Endothelial cell of umbilical vein (primary cell): Measurements from ENCODE around the gene GALNT2. TPM values are rescaled to one million over a fixed set of nuclear protein-coding genes. Genes with fewer than 3 reads are reported as not detected.

ENCODE experiments used
- BruUV-seq: library from RNA; stranded (reverse); fragments of 400-500 nt; replicated peaks from 2 replicates; lab custom pipeline; 2021; lab: Mats Ljungman, UMichigan
- CTCF ChIA-PET: fragments of 300-600, 350-600 bp; sonication (Branson Sonifier 250); formaldehyde crosslinking; loops from one replicate; lab custom pipeline; 2021; ENCODE audit warnings: antibody characterized with exemption, inconsistent platforms; lab: Charles Lee
- POLR2A ChIA-PET: fragments of 300-600, 350-600 bp; sonication (Branson Sonifier 250); formaldehyde crosslinking; loops from one replicate; lab custom pipeline; 2021; ENCODE audit warnings: antibody characterized with exemption, inconsistent platforms; lab: Charles Lee
- DNase-seq: peaks from one replicate; pipeline ENCODE4 v3.0.0-alpha.2; 2011; ENCODE audit warnings: low read depth, low spot score
- FAIRE-seq: peaks from 2 replicates; lab custom pipeline; 2011; peaks lifted over from hg19 to GRCh38; lab: Jason Lieb, UNC
- H2AFZ ChIP-seq: 2 replicates; pipeline ENCODE4 v1.6.0; 2012; ENCODE audit warnings: low read depth, low read length, control low read depth, inconsistent platforms
- H3K27ac ChIP-seq: 2 replicates; pipeline ENCODE4 v1.5.1; 2011; ENCODE audit warnings: low read depth, mild to moderate bottlenecking, control low read depth, low read length, moderate library complexity; ENCODE audit not compliant: insufficient read depth
- H3K27me3 ChIP-seq, 2 experiments: 2 replicates each; pipeline versions ENCODE4 v1.6.0 to v1.6.1; 2011; ENCODE audit warnings: low read length in 2 of 2, mixed read lengths in 1 of 2; ENCODE audit not compliant: control insufficient read depth in 2 of 2, insufficient read depth in 2 of 2
- H3K36me3 ChIP-seq, 2 experiments: 2 replicates in 1 of 2; 3 replicates in 1 of 2; pipeline ENCODE4 v1.5.1; 2011; ENCODE audit warnings: low read length in 2 of 2, mild to moderate bottlenecking in 1 of 2, moderate library complexity in 1 of 2; ENCODE audit not compliant: control insufficient read depth in 2 of 2, insufficient read depth in 2 of 2; ENCODE audit errors: extremely low read depth in 1 of 2
- H3K4me1 ChIP-seq: 3 replicates; pipeline ENCODE4 v1.5.1; 2011; ENCODE audit warnings: mild to moderate bottlenecking, low read length; ENCODE audit not compliant: control insufficient read depth, insufficient read depth; ENCODE audit errors: extremely low read depth
- H3K4me2 ChIP-seq: 2 replicates; pipeline ENCODE4 v1.6.1; 2011; ENCODE audit warnings: low read length, control low read depth, mixed read lengths; ENCODE audit not compliant: insufficient read depth
- H3K4me3 ChIP-seq, 3 experiments: fragments of 200-600 bp in 1 of 3; sonication (generic), shearing (Covaris generic) in 1 of 3; replicated peaks in 1 of 3; 2 replicates each; pipeline ENCODE4 v1.5.1; 2011 to 2016; ENCODE audit warnings: control low read depth in 3 of 3, low read length in 3 of 3, mild to moderate bottlenecking in 2 of 3, inconsistent platforms in 1 of 3, low read depth in 1 of 3, moderate library complexity in 1 of 3; ENCODE audit not compliant: insufficient read depth in 1 of 3
- H3K79me2 ChIP-seq: 2 replicates; pipeline ENCODE4 v1.6.0; 2012; ENCODE audit warnings: low read length, inconsistent platforms; ENCODE audit not compliant: control insufficient read depth, insufficient read depth
- H3K9ac ChIP-seq: replicated peaks from 2 replicates; pipeline ENCODE3; 2011; ENCODE audit warnings: low read length, control low read depth; ENCODE audit not compliant: insufficient read depth; ENCODE audit errors: extremely low read depth
- H3K9me1 ChIP-seq: replicated peaks from 3 replicates; pipeline ENCODE4 v1.6.0; 2011; ENCODE audit warnings: mild to moderate bottlenecking, low read length; ENCODE audit not compliant: control insufficient read depth, insufficient read depth; ENCODE audit errors: extremely low read depth
- H3K9me3 ChIP-seq: replicated peaks from 2 replicates; pipeline ENCODE4 v1.5.1; 2012; ENCODE audit warnings: low read length, inconsistent platforms; ENCODE audit not compliant: control insufficient read depth, insufficient read depth
- H4K20me1 ChIP-seq: replicated peaks from 2 replicates; pipeline ENCODE3; 2011; ENCODE audit warnings: mild to moderate bottlenecking, low read length; ENCODE audit not compliant: control insufficient read depth, insufficient read depth; ENCODE audit errors: extremely low read depth
- CTCF ChIP-seq, 2 donors: IDR thresholded peaks; 1 replicate in 1 of 2; 2 replicates in 1 of 2; pipeline ENCODE4 v1.5.1; 2011; ENCODE audit warnings: low read length in 2 of 2, mild to moderate bottlenecking in 2 of 2, moderate library complexity in 2 of 2, control low read depth in 1 of 2, inconsistent platforms in 1 of 2, low read depth in 1 of 2; ENCODE audit not compliant: insufficient read depth in 1 of 2; ENCODE audit errors: extremely low read depth in 1 of 2
- EZH2 ChIP-seq: IDR thresholded peaks from 2 replicates; pipeline ENCODE4 v1.6.1; 2012; ENCODE audit warnings: borderline replicate concordance, low read depth, mild to moderate bottlenecking, moderate library complexity, low read length, inconsistent platforms; ENCODE audit not compliant: severe bottlenecking
- FOS ChIP-seq: IDR thresholded peaks from 2 replicates; pipeline ENCODE4 v1.6.1; 2011; ENCODE audit warnings: mild to moderate bottlenecking, low read length, moderate library complexity, borderline replicate concordance; ENCODE audit not compliant: insufficient read depth
- GATA2 ChIP-seq: IDR thresholded peaks from 2 replicates; pipeline ENCODE4 v1.7.0; 2011; ENCODE audit warnings: low read depth, mild to moderate bottlenecking, moderate library complexity, mixed read lengths, low read length; ENCODE audit not compliant: insufficient read length, insufficient read depth
- JUN ChIP-seq: IDR thresholded peaks from 2 replicates; pipeline ENCODE4 v1.6.1; 2011; ENCODE audit warnings: borderline replicate concordance, low read depth; ENCODE audit not compliant: insufficient read length, insufficient read depth
- MAX ChIP-seq: IDR thresholded peaks from 2 replicates; pipeline ENCODE4 v1.6.1; 2011; ENCODE audit not compliant: insufficient read depth, insufficient read length
- MYC ChIP-seq: IDR thresholded peaks from one replicate; pipeline ENCODE4 v1.6.1; 2011; ENCODE audit warnings: mild to moderate bottlenecking, low read depth, low read length
- POLR2A ChIP-seq: IDR thresholded peaks from 2 replicates; pipeline ENCODE4 v1.6.1; 2012; ENCODE audit warnings: low read depth, mild to moderate bottlenecking, control low read depth, low read length
- POLR2AphosphoS5 ChIP-seq: IDR thresholded peaks from 2 replicates; pipeline ENCODE4 v1.6.1; 2012; ENCODE audit warnings: low read depth, mild to moderate bottlenecking, control low read depth, low read length, moderate library complexity; ENCODE audit not compliant: insufficient read depth
- dilution Hi-C: fragments of 300-500 bp; cut with MboI; formaldehyde crosslinking; loops from one replicate; pipeline ENCODE4 v1.15.0; 2019; ENCODE audit warnings: low sequenced_read_pairs; ENCODE audit not compliant: extremely low pct_ligation_motif_present
- intact Hi-C: fragments of 100-400 bp; cut with micrococcal nuclease; formaldehyde crosslinking; loops from one replicate; pipeline ENCODE4 v1.10.0; 2022
- polyA plus RNA-seq, 4 experiments: library from polyadenylated mRNA; depleted of rRNA in 3 of 4; stranded (reverse) in 3 of 4; unstranded in 1 of 4; fragments of >200 nt; gene quantifications; 2 replicates each; pipeline versions ENCODE4 v1.2.1 to v1.2.3, GENCODE V29; 2011 to 2012; ENCODE audit warnings: missing spikeins in 1 of 4
- total RNA-seq: library from RNA; stranded (reverse); gene quantifications from 2 replicates; pipeline ENCODE4 v1.2.3, GENCODE V29; 2021

The GALNT2 gene
- total and polyA plus RNA-seq, 2 donors (not counting 3 experiments of a cell fraction or from before 2014, with no cell fraction given), result 56.3 to 77.5 TPM

- Histone ChIP-seq H2AFZ (no peak overlapping the region), H3K9ac (no peak overlapping the region), H3K27ac (no peak overlapping the region), H4K20me1 (no peaks in the 10 kb centered on the region), H3K4me1 (peaks cover 8% of the 10 kb centered on the region), H3K4me3 (no peak overlapping the region), H3K4me2 (no peak overlapping the region), H3K27me3 (no peaks in the 10 kb centered on the region), H3K9me3 (no peaks in the 10 kb centered on the region), H3K9me1 (no peaks in the 10 kb centered on the region), H3K79me2 (no peaks in the 10 kb centered on the region), H3K36me3 (no peaks in the 10 kb centered on the region)
- CTCF ChIA-PET, result interaction anchor here (0.8 to 5.2 kb wide), 3 partner anchors 597 to 1054 kb away, joined by 3 to 51 read pairs (median 10); no protein-coding TSS in a partner anchor
- dilution Hi-C loops (no loop called here), intact Hi-C loops (loop anchor here (10.0 kb wide), 2 partner anchors 418 to 468 kb away; no protein-coding TSS in a partner anchor)
- FAIRE-seq, result no peak
- POLR2A ChIA-PET, result no interaction called here
- no peak for TF ChIP-seq JUN
- TF ChIP-seq MYC, result no peak
- no peak for TF ChIP-seq FOS
- no peak for TF ChIP-seq GATA2
- TF ChIP-seq POLR2AphosphoS5, result no peak
- no peak for TF ChIP-seq EZH2
- no peak for TF ChIP-seq MAX
- no peak for TF ChIP-seq POLR2A
- TF ChIP-seq CTCF (IDR thresholded peaks at IDR 0.05; ENCODE audit: extremely low read depth in 1 of 2, insufficient read depth in 1 of 2, low read depth in 1 of 2, low read length in 2 of 2), result no peak
- no TSS peak for BruUV-seq
- DNase-seq, result no peak
Observed at GRCh38 chr1:230312676-230313075, 245.6 kb downstream of the GALNT2 start.
